GM20000 (cell line): ENCODE data around the gene CEP20.
"Not testable (repeated sequence)": the region's sequence is repeated elsewhere in the genome, so short reads cannot be mapped to it uniquely, and the experiment has no call there.

ENCODE experiments used
- DNase-seq: peaks from one replicate; pipeline ENCODE4 v3.0.0; 2012; ENCODE audit warnings: low spot score
- CTCF ChIP-seq: IDR thresholded peaks from 2 replicates; pipeline ENCODE4 v1.5.1; 2012; ENCODE audit warnings: mild to moderate bottlenecking, control low read depth; ENCODE audit errors: extremely low read depth, missing control alignments

The CEP20 gene

GRCh38 chr16:15849209-15849981 is 39.0 kb downstream of the CEP20 start:
- DNase-seq = no peak

DNA sequence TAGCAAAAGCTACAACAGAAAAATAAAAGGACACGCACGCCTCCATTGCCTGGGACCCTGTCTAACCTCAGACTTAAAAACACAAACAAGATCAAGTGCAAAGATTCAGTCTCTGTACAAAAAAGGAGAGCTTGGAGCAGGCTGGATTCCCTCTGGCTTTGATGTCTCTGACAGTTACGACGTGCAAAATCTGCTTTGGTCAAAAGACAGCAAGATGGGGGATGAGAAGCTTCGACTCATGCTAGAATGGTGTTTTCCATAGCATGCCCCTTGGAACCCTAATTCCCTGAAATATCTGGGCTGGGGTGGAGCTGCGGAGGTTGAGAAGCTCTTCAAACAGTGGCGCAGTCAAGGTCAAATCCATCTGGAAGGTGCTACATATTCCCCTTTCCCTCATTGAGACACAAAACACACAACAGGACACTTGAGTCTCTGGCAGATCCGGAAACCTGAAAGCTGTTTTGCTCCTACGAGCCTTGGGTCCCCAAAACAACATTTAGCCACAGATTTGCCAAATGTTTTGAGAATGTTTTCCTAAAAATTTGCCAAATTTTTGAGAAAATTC is 40.7 kb downstream of the CEP20 start:
- TF ChIP-seq CTCF = no peak

More at GRCh38 chr16:15849209-15849981, 39.0 kb downstream of the CEP20 start:
- no peak for TF ChIP-seq CTCF

DNA sequence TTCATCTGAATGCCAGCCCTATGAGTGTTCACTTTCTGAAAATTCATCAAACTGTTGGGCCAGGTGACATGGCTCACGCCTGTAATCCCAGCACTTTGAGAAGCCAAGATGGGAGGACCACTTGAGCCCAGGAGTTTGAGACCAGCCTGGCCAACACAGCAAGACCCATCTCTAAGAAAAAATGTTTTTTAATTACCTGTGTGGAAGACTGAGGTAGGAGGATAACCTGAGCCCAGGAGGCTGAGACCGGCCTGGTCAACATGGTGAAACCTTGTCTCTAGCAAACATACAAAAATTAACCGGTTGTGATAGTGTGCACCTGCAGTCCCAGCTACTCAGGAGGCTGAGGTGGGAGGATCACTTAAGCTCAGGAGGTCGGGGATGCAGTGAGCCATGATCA is 41.9 kb downstream of the CEP20 start:
- DNase-seq = no peak
- no peak for TF ChIP-seq CTCF

More for the DNA sequence above, 40.7 kb downstream of the CEP20 start:
- no peak for DNase-seq

DNA sequence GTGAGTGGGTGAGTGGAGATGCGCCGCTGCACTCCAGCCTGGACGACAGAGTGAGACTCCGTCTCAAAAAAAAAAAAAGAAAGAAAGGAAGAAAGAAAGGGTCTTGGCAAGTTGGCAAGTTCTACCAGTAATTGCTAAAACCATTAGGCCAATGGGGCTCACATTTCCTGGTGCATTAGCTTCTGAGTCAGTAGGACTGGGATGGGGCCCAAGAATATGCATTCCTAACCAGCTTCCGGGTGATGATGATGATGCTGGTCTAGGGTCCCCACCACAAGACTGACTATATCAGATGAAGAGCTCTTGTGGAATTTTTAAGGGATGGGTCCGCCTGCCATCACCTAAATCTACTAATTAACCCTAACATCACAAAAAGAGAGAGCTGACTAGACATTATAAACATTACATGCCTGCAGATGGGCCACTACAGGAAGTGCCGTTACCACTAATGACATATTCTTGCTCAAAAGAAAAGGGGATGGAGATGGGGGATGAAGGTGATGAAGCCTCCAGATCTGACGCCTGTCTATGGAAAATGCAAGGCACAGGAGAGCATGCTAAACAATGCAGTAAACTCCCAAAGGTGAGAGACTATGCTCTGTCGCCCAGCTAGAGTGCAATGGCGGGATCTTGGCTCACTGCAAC is 44.6 kb downstream of the CEP20 start:
- TF ChIP-seq CTCF = no peak
- no peak for DNase-seq

- DNase-seq = not testable (repeated sequence)
Observed at GRCh38 chr16:15839204-15839603, 49.2 kb downstream of the CEP20 start.

- TF ChIP-seq CTCF = no peak
- DNase-seq = no peak
Observed at GRCh38 chr16:15837761-15838160, 50.6 kb downstream of the CEP20 start.

DNA sequence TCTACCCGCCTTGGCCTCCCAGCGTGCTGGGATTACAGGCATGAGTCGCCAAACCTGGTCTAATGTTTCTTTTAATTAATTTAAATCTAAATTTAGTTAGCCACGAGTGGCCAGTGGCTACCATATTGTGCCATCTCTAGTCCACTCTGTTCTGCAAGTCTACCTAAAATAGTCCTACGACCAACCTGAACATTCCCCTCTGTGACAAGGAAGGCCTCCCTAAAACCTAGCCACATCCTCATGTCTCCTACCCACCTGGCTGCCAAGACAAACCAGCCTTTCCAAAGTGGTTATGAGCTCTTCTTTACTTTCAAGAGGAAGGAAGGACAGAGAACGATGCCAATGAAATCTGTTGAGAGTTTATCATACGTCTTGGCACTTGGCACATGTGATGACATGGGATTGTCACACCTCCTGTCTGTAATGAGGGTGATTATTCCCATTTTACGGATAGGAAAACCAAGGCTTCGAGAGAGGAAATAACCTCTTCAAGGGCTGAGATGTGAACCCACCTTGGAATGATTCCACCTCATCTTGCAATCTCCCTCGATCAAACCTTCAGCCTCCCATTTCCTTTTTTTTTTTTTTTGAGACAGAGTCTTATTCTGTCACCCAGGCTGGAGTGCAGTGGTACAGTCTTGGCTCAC is 51.3 kb downstream of the CEP20 start:
- DNase-seq = no peak

More for the DNA sequence above, 51.3 kb downstream of the CEP20 start:
- no peak for TF ChIP-seq CTCF
